Occipital lobe (tissue), 2 donors: Measurements from ENCODE around the gene MON1A. TPM values are rescaled to one million over a fixed set of nuclear protein-coding genes. Genes with fewer than 3 reads are reported as not detected.

ENCODE experiments used
- DNase-seq: peaks from one replicate; lab custom pipeline; 2025; lab: John Stamatoyannopoulos, UW
- total RNA-seq: library from RNA; depleted of rRNA; stranded (reverse); fragments of >200 nt; gene quantifications from one replicate; pipeline ENCODE4 v1.2.3, GENCODE V29; 2014

MON1A gene
- total RNA-seq, 1 donor from 2014 or later = 16.8 TPM

DNA sequence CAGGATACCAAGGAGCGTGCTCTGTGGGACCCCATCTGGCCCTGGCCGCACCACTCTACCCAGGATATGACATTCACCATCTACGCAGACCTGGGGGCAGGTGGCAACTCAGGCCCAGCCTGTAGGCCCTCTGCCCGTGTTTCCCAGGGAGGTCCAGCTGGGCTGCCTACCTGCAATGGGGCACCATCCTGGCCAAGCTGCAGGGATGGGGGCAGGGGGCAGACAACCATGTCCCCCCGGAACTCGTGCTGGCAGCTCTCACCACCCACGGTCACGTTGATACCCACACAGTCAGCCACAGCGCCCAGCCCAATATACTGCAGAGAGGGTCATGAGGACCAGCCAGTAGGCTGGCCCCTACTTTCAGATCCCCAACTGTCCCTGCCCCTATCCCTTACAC, 33.8 kb downstream of the MON1A start:
- DNase-seq = no peak

DNA sequence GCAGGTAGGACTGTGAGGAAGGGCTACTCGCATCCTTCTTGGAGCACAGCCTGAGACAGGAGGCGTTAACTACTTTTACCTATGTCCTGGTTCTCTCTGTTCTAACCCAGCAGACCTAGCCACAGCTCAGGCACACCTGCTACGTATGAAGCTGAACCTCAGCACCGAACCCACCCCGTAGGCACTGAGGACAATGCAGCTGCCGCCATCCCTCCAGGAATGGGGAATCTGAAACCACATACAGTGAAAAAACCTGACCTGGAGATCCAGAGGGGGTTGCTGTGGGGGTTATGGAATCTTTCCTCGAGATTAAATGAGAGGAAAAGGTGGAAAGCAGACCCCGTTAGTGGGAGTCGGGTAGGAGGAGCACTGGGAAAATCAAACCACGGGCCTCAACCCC, 40.3 kb downstream of the MON1A start:
- no peak for DNase-seq

DNA sequence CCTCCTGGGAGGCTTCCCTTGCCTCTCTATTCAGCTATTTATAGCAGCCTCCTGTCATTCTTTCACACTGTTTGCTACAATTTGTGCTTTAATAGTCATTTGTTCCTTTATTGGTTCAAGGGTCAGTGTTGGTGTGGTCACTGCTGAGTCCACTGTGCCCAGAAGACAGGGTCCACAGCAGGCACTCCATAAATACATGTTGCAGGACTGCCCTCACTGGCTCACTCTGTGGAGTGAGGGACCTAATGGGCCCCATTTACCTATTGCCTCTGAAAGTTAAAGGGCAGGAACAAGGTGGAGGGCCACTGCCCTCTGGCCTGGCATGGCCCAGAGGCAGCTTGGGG, 42.7 kb downstream of the MON1A start:
- no peak for DNase-seq

DNA sequence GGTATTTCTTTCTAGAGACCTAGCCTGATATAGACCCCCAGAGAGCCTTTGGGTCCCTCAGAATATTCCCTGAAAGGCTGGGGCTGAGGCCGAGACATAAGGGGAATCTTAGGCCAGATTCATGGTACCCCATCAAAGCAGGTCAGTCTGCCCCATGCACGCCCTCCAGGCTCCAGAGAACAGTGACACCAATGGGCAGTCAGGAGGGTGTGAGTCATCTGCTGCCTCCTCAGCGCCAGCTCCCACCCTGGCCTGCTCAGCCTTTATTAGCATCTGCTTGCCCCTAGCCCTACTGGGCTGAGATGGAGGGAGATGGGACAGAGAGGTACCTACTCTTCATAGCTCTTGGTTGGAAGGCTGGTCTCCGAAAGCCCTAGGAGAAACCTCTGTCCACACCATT, 45.6 kb downstream of the MON1A start:
- DNase-seq = no peak

DNA sequence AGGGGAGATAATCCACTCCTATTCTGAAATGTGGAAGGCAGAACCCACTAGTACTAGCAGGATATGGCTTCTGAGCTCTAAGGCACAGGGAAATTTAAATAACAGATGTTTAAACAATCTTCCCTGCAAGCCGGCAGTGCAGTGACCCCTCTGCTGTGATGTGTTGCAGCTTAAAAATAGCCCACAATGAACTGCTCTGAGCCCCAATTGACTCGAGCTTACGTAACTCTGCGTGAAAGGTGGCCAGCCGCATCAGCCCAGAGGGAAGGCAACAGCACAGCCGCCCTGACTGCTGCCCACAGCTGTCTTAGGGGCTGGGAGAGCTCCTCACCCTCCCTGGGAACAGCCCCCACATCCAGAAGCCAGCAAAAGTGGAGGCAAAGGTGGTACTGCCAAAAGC, 47.4 kb downstream of the MON1A start:
- DNase-seq = no peak

DNA sequence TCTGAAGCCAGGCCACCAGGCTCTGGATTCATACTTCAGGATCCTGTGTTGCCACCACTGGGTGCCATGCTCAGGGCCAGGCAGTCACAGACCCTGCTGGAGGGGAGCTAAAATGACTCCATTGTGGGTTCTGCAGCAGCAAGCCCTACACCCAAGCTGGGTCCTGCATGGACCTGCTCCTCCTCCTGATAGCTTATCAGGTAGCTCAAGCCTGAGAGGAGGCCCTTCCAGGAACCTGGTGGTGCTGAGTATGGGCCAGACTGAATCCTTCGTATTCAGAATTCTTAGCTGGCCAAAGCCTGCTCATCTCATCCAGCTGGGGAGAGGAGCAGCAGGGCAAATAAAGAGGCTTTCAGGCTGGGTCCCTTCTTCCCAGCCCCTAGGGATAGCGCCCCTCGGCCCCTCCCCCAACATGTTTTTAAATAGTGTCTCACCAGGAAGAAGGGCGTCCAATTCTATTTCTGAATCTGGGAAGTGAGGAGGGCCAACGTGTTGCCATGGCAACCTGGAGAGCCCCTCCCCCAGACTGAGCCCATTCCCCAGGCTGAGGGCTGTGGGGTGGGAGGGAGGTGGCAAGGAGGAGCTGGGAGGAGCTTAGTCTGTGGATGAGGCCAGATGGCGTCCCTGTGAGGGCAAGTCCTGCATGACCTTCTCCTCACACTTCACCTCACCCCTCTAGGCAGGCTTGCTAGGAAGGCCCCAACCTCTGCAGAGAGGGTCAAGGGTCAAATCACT, 48.9 kb downstream of the MON1A start:
- DNase-seq = no peak

DNA sequence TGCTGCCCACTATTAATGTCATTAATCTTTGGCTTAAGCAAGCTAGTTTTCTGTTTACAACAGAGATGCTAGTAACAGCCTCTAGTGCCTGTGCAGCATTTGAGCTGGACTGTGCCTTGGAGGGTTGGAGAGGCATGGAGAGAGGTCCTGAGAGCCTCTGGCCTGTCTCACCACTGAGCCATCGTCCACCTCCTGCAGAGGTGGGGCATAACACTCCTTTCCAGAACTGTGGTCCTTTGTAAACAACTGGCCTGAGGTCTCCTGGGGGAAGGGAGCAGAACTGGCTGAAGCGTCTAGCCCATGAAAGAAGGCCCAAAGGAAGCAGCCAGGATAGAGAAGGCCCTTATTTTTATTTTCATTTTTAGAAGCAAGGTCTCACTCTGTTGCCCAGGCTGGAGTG, 49.9 kb downstream of the MON1A start:
- DNase-seq = no peak

DNA sequence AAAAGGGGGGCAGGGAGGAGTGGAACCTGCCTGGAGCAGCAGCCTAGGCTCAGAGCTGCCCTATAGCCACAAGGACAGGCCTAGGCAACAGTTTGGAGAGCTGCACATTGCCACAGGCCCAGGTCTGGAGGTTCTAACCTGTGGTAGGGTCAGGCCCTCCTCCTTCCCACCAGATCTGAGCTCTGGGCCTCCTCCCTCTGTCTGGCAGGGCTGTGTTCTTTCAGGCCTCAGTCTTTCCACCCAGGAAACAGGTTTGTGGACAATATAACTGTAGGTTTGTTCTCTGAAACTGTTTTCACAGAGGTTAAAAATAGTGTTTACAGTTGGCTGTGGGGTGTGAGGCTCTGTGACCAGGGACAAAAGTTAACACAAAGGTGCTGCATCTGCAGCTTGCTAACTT, 50.9 kb downstream of the MON1A start:
- DNase-seq = no peak

DNA sequence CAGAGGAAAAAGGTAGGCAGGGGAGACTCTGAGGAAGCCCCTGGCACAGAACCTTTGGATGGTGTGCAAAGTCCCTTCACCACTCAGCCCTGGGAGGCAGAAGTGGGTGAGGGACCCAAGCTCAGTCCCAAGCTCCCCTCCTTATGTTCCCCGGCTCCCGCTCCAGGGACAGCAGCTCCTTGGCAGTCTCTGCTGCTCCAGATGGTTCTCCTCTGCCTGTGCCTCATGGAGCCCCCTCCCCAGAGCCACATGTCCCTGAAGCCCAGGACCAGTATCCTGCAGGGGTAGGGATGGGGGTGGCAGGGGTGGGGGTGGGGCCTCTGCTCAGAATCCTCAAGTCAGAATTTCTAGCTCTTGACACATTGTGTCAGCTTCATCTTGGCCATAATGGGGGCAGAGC, 51.9 kb downstream of the MON1A start:
- DNase-seq = no peak

DNA sequence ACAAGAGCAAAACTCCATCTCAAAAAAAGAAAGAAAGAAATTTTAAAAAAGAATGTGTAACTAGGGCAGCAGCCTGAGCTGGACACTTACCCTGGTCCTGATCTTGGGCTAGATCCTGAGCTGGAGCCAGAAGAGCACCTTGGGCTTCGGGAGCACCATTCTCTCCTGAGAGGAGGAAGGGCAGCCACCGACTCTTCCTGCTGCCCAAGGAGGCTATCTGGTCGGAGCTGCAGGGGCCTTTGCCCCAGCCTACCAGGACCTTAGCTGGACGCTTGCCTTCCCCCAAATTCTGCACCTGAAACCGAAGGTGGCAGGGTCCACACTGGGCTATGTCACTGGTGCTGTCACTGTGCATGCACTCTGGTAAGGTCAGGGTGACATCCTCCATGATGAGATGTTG, 53.0 kb downstream of the MON1A start:
- no peak for DNase-seq

DNA sequence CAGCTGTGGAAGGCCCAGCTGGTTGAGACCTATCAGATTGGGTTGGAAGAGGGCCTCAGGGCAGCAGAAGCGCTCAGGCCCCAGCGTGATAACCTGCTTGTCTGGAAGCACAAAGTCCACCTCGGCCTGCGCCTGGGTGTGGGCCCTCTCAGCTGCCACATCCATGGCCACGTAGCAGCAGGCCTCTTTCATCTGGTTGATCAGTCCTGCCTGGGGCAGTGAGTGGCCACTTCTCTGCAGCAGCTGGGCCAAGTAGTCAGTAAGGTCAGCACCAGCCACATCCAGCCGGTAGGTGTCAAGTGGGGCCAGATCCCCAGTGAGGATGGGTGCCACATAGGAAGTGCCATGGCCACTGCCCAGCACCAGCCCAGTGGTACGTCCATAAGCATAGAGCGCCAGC, 56.0 kb downstream of the MON1A start:
- DNase-seq = no peak

DNA sequence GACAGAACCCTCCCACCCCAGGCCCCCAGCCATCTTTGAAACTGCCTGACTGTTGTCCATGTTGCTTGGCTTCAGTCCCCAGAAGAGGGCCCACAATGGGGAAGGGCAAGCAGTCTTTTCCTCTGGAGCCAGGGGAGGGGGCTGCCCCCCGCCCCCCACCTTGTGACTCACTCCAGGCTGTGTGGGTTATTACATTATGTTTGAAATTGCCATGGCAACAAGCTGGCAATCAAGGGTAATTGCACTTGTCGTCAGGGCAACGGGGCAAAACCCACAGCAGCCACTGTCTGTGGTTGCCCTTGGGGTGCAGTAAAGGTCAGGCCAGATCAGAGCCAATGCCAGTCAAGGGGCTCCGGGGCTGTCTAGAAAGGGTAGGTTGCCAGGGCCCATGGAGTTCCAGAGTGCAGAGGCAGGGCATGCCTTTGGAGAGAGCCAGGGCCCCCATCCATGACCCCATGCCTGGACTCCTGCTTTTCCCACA, 56.8 kb downstream of the MON1A start:
- DNase-seq = no peak

DNA sequence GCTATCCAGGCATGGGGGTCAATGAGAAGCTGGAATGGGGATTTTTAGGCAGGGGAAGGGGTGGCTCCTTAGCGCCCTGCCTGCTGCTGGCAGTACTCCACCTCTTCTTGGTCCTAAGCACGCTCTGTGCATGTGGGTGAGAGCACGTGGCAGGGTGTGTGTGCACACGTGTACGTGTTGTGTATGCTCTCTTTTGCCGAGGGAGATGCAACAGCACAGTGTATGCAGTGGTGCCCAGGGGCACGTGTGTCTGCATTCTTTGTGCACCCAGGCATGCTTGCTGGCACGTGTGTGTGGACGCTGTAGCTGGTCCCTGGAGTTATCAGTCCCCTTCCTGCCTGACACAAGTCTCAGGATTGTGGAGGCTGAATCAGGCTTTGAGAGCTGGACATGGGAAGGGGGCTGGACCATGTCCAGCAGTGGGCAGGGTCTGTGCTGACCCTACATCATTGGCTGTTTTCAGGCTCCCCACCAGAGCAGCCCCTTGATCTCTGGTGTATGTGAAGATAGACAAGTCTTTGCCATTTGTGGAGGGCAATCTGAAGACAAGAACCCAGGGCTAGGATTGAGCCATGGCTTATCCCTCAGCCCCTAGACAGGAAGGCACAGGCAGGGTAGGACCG, 58.0 kb downstream of the MON1A start:
- peak; percentile 41 for DNase-seq

DNA sequence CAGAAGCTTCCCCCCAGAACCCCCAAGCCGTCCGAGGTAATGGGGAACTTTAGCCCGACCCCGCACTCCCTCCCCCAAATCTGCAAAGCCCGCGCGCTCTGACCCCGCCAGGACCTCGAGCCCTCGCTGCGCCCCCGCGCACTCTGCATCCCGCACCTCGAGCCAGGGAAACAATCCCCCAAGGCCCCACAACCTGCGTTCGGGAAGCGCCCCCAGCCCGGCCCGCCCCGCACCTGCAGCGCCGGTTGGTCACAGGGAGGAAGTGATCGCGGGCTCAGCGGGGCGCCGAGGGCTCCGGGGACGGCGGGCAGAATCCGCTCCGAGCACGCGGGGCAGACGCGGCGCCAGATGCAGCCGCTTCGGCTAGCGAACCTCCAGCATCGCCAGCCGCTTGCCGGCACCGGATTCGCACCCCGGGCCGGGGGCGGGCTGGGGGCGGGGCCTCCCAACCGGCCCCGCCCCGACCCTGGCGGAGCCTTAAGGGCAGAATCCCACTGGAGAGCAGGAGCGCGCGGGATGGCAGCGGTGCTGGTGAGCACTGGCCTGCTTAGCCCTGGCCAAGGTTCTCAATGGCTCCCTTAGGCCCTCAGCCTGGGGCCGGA, 60.0 kb downstream of the MON1A start, which contains the start of gene CAMKV:
Gene CAMKV (minus strand): TSS at position 382 of the 602 bp plus-strand sequence. CDS start 7,518 bp downstream, outside the sequence.
- peak; percentile 37 for DNase-seq

DNA sequence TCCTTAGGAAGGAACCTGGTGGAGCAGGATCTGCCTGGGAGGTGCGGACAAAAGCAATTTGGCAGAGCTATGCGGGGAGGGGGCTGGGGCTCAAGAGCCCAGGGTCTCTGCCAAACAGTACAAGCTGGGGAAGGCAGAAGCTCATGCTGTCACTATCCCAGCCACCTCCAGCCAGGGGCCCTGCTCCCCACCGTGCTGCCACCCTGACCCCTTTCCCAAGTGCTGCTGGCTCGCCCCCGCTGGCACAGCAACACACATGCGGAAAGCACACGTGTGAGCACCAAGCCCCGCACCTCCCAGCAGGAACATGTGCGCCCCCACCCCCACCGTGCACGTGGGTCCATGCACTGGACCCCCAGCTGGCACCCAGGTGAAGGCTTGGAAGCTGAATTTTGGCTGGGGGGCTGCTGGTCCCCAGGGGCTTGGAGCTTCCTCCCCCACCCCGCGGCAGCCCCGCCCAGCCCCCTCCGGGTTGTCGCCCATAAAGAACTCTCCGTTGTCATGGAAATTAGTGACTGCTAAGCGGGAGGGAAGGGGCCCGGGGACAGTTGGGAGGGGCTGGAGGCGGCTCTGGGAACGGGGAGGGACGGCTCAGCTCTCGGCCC, 60.6 kb downstream of the MON1A start:
- no peak for DNase-seq

DNA sequence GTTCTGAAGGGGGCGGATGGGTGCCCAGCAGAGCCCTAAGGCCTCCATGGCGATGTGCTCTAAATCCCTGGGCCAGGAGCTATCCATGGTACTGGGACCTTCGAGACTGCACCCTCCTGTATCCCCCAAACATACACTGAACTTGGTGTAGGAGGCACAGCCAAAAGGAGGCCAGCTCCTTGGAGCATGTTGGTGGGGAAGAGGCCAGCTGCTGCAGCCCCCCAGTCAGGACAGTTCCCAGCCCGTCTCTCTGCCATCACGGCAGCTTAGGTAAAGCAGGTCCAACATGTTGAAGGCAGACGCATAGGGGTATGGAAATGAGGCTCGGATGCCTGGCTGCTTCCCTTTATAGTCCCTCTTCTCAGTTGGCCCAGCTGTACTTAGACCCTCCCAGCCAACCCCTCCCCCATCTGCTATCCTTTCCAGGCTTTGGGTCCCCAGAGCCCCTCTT, 61.7 kb downstream of the MON1A start:
- DNase-seq = no peak

DNA sequence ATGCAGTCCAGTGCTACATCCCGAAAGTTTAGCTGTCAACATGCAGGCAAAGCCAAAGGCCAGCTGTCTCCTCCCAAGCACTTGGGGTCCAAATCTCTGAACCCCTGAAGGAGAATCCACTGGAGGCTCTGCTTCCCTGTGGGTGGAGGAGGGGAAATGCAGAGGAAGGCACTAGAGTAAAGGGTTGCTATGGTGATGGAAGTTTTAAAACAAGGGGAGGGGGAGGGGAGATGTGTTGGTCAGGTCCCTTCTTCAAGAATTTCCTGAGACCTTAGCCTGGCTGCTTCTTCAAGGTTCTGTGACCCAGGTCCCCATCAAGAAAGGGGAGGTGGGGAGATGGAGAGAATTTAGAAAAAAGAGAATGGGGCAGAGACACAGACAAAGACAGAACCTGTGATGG, 62.2 kb downstream of the MON1A start:
- DNase-seq = no peak

DNA sequence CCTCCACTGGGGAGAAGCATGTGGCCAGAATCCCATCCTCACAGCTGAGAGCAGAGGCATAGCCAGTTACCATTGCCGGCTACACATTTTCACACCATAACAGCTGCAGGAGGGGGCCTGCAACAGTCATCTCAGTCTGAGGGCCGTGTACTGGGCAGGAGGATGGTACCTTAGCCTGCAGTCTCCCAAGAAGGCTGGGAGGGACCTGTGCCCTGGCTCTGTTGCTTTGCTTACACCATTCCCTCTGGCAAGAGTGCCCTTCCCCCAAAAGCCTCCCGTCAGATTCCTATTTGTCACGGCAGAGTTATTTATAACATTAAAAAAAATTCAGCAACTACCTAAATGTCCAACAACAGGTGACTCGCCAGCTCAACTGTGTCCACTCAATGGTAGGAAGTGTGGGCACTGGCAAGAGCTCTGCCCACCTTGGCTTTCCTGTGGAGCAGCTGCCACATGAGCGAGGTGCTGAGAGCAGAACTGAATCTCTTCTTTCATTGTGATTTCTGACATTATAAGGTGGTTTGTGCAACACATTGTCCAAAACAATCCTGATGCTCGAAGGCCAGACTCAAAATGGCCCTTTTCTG, 64.3 kb downstream of the MON1A start:
- no peak for DNase-seq

DNA sequence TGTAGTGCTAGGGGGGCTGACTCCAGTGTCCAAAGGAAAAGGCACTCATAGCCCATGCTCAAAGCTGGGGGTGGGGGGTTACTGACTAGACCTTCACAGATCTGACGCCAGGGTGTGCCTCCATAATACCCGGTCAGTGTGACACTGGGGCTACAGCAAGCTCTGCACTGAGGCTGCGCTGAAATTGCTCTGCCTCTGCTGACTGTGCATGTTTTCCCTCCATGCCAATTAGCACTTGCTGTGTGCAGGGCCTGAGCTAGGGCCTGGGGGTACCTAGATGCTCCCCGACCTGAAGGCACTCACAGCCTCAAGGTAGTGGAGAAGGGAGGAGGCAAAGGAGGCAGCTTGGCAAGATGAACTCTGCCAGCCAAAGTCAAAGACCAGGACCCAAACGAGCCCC, 65.1 kb downstream of the MON1A start:
- DNase-seq = no peak

DNA sequence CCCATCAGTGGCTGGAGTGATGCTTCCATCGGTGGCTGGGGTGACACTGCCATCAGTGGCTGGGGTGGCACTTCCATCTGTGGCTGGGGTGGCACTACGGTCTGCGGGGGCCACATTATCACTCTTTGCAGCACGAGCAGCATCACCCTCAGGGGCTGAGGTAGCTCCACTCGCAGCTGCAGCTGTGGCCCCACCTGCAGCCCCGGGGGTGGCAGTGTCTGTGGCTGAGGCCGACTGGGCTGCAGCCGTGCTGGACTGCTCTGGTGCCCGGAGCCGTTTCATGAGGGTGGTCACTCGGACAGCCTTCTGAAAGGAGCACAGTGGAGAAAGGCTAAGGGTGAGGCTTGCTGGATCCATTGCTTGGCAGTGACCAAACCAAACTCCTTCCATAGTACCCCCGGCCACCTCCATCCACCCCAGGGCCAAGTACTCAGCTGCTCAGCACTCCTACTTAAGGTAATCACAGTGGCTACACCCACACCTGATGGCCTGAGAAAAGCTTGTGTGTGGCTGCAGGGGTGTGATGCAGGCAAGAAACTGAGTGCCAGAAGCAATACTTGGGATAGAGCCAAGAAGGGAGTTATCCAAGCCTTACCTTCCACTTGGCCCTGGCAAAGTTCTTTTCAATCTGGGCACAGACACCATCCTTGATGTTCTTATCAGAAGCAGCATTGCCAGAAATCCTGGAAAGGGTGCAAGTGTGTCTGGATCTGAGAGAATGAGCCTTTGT, 69.9 kb downstream of the MON1A start:
- DNase-seq = no peak
